Measurements from ENCODE around the gene C12orf57. TPM values are rescaled to one million over a fixed set of nuclear protein-coding genes. Genes with fewer than 3 reads are reported as not detected.
A peak's percentile ranks its signal among the peaks of the same experiment; 100 is the strongest.
"Not testable (repeated sequence)": the region's sequence is repeated elsewhere in the genome, so short reads cannot be mapped to it uniquely, and the experiment has no call there.

The C12orf57 gene
- total and polyA plus RNA-seq, 5 donors from 2014 or later, result 186 to 410 (median 329) TPM

DNA sequence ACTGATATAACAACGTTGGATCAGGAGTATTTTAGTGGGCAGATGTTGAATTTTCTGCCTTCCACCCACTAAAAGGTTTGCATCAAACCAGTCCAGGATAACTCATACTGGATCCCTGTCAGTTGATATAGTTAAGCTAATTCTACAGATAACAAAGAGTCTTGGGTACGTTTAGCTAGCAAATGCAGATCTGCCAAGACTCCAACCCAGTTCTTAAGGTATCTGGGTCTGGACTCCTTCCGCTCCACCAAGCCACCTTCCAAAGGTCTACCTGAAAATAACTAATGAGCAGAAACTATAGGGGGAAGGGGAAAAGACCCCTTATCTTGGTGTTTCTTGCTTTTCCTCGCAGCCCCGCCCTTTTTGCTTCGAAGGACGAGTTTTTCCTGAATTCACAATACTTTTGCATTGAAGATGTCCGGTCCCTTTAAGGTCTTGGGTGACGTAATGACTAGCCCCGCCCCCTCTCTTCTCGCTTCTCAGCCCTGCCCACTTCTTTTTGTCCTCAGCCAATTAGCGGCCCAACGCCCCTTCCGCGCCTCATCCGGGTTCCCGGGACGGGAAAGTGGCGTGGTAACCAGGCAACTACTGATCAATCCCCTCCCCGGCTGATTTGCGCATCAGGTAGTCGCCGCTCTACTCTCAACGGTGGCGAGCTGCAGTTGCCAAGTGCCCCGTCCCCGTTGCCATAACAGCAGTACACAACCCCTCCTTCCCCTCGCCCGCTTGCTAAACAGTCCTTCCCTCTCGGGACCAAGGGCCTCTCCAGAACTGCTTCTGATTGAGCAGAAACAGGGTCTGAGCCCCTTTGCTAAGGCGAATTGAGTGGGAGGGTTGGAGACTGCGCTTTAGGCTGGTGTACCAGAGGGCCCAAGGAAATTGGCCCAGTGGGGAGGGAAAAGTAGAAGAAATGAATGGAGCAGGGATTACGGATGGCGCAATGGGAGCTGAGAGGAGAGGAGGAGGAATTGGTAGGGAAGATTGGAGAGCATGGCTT lies 39.2 kb upstream of the C12orf57 start, which contains the start of gene LRRC23:
Gene LRRC23 (plus strand): TSS at position 543 of the 997 bp plus-strand sequence. CDS start 812 bp downstream, outside the sequence.
- no peak within 1 kb of the TSS for H3K27ac Mint-ChIP-seq
- Histone ChIP-seq H3K36me3 (ENCODE audit: control insufficient read depth, insufficient read depth, low read length) (no peaks in the 10 kb centered on the region), H3K27ac (ENCODE audit: insufficient read depth, low read length, poor library complexity, severe bottlenecking) (peak within 1 kb of the TSS; percentile 92), H3K4me1 (ENCODE audit: control insufficient read depth, insufficient read depth, low read length, poor library complexity, severe bottlenecking) (peaks cover 10% of the 10 kb centered on the region), H3K27me3 (ENCODE audit: control insufficient read depth, insufficient read depth, low read length) (no peaks in the 10 kb centered on the region), H3K9me3 (ENCODE audit: control insufficient read depth in 2 of 2, low read length in 2 of 2) (no peaks in the 10 kb centered on the region), H3K4me3 (ENCODE audit: low read depth, low read length) (peak within 1 kb of the TSS; percentile 81)
- peaks cover 0 to 5% (median 2%) of the 10 kb centered on the region in 4 donors for H3K4me1 Mint-ChIP-seq
- H3K36me3 Mint-ChIP-seq, result no peaks in the 10 kb centered on the region
- peak; percentile 98 for ATAC-seq (ENCODE audit: low read depth in 2 of 2)
- DNase-seq, result peak; percentile 97 to 99 (median 98)
- no peaks in the 10 kb centered on the region for H3K9me3 Mint-ChIP-seq
- H3K27me3 Mint-ChIP-seq, result no peaks in the 10 kb centered on the region
- peak within 1 kb of the TSS in 1 of 4 donors; percentile 17 for H3K4me3 Mint-ChIP-seq

DNA sequence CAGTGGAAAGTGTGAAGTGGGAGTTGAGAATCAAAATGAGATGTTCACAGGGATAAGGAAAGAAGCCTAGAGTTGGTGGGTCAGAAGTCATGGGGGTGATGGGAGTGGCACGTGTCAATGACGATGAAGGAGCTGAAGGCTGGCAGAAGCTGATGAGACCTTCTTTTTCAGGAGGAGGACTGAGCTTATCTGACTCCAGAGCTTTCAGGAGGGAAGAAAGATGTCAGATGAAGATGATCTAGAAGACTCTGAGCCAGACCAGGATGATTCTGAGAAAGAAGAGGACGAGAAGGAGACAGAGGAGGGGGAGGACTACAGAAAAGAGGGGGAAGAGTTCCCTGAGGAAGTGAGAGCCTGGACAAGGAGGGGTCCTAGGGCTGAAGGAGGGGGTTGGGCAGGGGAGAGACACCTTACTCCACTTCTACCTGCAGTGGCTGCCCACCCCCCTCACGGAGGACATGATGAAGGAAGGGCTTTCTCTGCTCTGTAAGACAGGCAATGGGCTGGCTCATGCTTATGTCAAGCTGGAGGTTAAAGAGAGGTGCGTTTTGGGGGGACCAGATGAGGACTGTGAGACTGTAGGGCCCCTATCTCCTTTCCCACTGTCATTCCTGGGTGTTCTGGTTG lies 38.3 kb upstream of the C12orf57 start:
- peak overlapping the region; percentile 92 for H3K27ac ChIP-seq (ENCODE audit: insufficient read depth, low read length, poor library complexity, severe bottlenecking)
- ATAC-seq (ENCODE audit: low read depth in 2 of 2) (no peak), DNase-seq (no peak)
- H3K27me3 Mint-ChIP-seq, result no peaks in the 10 kb centered on the region
- H3K27me3 ChIP-seq (ENCODE audit: control insufficient read depth, insufficient read depth, low read length), result no peaks in the 10 kb centered on the region
- no peaks in the 10 kb centered on the region for H3K36me3 ChIP-seq (ENCODE audit: control insufficient read depth, insufficient read depth, low read length)
- H3K4me3 Mint-ChIP-seq, result no peak overlapping the region
- peaks cover 0 to 2% (median under 1%) of the 10 kb centered on the region in 4 donors for H3K4me1 Mint-ChIP-seq
- no peaks in the 10 kb centered on the region for H3K36me3 Mint-ChIP-seq
- no peak overlapping the region for H3K27ac Mint-ChIP-seq
- peaks cover 10% of the 10 kb centered on the region for H3K4me1 ChIP-seq (ENCODE audit: control insufficient read depth, insufficient read depth, low read length, poor library complexity, severe bottlenecking)
- no peaks in the 10 kb centered on the region for H3K9me3 ChIP-seq (ENCODE audit: control insufficient read depth in 2 of 2, low read length in 2 of 2)
- H3K4me3 ChIP-seq (ENCODE audit: low read depth, low read length), result peak overlapping the region; percentile 81
- H3K9me3 Mint-ChIP-seq, result no peaks in the 10 kb centered on the region

DNA sequence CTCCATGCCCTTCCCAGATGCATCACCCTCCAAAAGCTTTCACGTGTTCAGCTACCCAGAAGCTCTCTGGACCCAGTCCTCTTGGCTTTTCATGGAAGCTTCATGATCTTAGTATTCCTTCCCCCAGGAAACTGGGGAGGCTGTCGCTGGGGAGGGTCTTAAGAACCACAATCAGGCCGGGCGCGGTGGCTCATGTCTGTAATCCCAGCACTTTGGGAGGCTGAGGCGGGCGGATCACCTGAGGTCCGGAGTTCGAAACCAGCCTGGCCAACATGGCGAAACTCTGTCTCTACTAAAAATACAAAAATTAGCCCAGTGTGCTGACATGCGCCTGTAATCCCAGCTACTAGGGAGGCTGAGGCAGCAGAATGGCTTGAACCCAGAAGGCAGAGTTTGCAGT lies 35.7 kb upstream of the C12orf57 start:
- peaks cover 10% of the 10 kb centered on the region for H3K4me1 ChIP-seq (ENCODE audit: control insufficient read depth, insufficient read depth, low read length, poor library complexity, severe bottlenecking)
- not testable (repeated sequence) for H3K4me1 Mint-ChIP-seq; H3K4me3 Mint-ChIP-seq; H3K9me3 ChIP-seq (ENCODE audit: control insufficient read depth in 2 of 2, low read length in 2 of 2); DNase-seq; H3K27me3 Mint-ChIP-seq; H3K27ac ChIP-seq (ENCODE audit: insufficient read depth, low read length, poor library complexity, severe bottlenecking); ATAC-seq (ENCODE audit: low read depth in 2 of 2); H3K9me3 Mint-ChIP-seq; H3K36me3 Mint-ChIP-seq; H3K27ac Mint-ChIP-seq; H3K4me3 ChIP-seq (ENCODE audit: low read depth, low read length); H3K27me3 ChIP-seq (ENCODE audit: control insufficient read depth, insufficient read depth, low read length); H3K36me3 ChIP-seq (ENCODE audit: control insufficient read depth, insufficient read depth, low read length)

DNA sequence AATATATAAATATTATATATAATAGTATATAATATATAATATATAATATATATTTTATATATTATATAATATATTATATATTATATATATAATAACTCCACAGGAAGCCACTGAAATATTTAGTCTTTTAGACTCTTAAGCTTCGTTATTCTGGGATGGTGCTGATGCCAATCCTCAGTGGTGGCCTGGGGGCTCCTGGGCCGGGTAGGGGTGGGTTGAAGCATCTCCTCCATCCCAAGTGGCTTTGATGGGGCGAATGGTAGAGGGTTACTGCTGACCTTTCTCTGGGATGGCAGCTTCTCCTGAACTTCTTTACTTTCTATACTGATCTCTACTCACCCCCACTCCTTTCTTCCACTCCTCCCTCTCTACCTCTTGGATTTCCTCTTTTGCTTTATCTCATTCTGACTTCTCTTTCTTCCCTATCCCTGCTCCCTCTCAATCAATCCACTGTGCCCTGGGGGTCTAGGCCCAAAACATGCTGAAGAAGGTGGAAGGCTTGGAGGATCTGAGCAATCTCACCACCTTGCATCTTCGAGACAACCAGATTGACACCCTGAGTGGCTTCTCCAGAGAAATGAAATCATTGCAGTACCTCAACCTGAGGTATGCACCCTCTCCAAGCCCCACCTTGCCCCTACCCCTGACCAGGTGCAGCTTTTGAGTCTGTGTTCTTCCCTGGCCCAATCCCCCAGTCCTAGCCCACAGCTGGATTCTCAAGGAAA lies 34.2 kb upstream of the C12orf57 start:
- H3K9me3 ChIP-seq (ENCODE audit: control insufficient read depth in 2 of 2, low read length in 2 of 2), result no peaks in the 10 kb centered on the region
- H3K4me3 Mint-ChIP-seq, result peak overlapping the region in 2 of 4 donors; percentile 62 to 63

DNA sequence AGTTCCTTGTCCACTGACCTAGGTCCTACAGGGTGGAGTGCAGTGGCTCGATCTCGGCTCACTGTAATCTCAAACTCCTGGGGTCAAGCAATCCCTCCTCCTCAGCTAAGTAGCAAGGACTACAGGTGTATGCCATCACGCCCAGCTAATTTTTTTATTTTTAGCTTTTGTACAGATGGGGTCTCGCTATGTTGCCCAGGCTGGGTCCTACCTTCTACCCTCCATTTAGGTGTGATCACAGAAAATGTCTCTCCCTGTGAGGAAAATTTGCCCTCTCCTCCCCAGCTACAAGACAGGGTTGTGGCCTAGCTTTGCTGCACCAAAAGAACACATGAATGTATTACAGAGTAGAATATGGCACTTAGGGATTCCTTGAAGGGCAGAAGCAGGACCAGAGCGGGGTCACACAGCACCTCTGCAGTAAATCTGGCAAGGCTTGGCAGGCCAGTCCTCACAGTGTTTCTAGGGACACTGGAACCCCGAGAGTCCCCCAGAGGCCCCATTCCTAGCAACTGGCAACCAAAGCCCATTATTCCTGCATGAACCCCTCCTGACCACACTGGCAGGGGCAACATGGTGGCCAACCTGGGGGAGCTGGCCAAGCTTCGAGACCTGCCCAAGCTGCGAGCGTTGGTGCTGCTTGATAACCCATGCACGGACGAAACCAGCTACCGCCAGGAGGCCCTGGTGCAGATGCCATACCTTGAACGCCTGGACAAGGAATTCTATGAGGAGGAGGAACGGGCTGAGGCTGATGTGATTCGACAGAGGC lies 31.5 kb upstream of the C12orf57 start:
- Histone ChIP-seq H3K27ac (ENCODE audit: insufficient read depth, low read length, poor library complexity, severe bottlenecking) (no peak overlapping the region), H3K4me1 (ENCODE audit: control insufficient read depth, insufficient read depth, low read length, poor library complexity, severe bottlenecking) (peaks cover 28% of the 10 kb centered on the region), H3K27me3 (ENCODE audit: control insufficient read depth, insufficient read depth, low read length) (no peaks in the 10 kb centered on the region), H3K4me3 (ENCODE audit: low read depth, low read length) (no peak overlapping the region), H3K9me3 (ENCODE audit: control insufficient read depth in 2 of 2, low read length in 2 of 2) (no peaks in the 10 kb centered on the region), H3K36me3 (ENCODE audit: control insufficient read depth, insufficient read depth, low read length) (peaks cover 11% of the 10 kb centered on the region)
- Mint-ChIP-seq H3K4me1 (peaks cover 0 to 40% (median 25%) of the 10 kb centered on the region in 4 donors), H3K4me3 (peak overlapping the region; percentile 38 to 89 (median 58)), H3K9me3 (no peaks in the 10 kb centered on the region), H3K36me3 (peaks cover 3% of the 10 kb centered on the region), H3K27me3 (no peaks in the 10 kb centered on the region), H3K27ac (peak overlapping the region in 2 of 3 donors; percentile 91)
- ATAC-seq (ENCODE audit: low read depth in 2 of 2) (no peak), DNase-seq (no peak)

More for the DNA sequence above, 34.2 kb upstream of the C12orf57 start:
- DNase-seq, result no peak
- Histone ChIP-seq H3K36me3 (ENCODE audit: control insufficient read depth, insufficient read depth, low read length) (no peaks in the 10 kb centered on the region), H3K4me1 (ENCODE audit: control insufficient read depth, insufficient read depth, low read length, poor library complexity, severe bottlenecking) (peaks cover 20% of the 10 kb centered on the region), H3K4me3 (ENCODE audit: low read depth, low read length) (no peak overlapping the region), H3K27ac (ENCODE audit: insufficient read depth, low read length, poor library complexity, severe bottlenecking) (no peak overlapping the region), H3K27me3 (ENCODE audit: control insufficient read depth, insufficient read depth, low read length) (no peaks in the 10 kb centered on the region)
- Mint-ChIP-seq H3K4me1 (peaks cover 0 to 15% (median 11%) of the 10 kb centered on the region in 4 donors), H3K36me3 (no peaks in the 10 kb centered on the region), H3K27ac (no peak overlapping the region), H3K9me3 (no peaks in the 10 kb centered on the region), H3K27me3 (no peaks in the 10 kb centered on the region)
- ATAC-seq (ENCODE audit: low read depth in 2 of 2), result no peak

DNA sequence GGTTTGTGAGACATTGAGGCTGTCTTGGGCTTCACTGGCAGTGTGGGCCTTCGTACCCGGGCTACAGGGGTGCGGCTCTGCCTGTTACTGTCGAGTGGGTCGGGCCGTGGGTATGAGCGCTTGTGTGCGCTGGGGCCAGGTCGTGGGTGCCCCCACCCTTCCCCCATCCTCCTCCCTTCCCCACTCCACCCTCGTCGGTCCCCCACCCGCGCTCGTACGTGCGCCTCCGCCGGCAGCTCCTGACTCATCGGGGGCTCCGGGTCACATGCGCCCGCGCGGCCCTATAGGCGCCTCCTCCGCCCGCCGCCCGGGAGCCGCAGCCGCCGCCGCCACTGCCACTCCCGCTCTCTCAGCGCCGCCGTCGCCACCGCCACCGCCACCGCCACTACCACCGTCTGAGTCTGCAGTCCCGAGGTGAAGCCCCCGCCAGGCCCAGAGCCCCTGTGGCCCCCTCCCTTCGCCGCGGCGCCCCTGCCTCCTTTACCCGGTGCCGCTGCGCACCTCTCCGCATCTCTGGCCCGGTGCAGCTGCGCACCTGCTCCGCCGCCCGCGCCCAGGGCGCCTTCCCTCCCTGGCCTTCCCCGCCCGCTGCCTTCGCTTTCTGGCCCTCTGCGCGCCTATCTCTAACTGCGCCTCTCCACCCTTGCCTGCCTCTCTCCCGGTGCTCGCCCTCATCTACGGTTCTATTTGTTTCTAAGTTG lies 29.4 kb upstream of the C12orf57 start, which contains the start of gene ENO2:
Gene ENO2 (plus strand): TSS at position 335 of the 701 bp plus-strand sequence. CDS start 1,253 bp downstream, outside the sequence.
- Histone ChIP-seq H3K4me3 (ENCODE audit: low read depth, low read length) (peak within 1 kb of the TSS; percentile 68), H3K27me3 (ENCODE audit: control insufficient read depth, insufficient read depth, low read length) (no peaks in the 10 kb centered on the region), H3K9me3 (ENCODE audit: control insufficient read depth in 2 of 2, low read length in 2 of 2) (no peaks in the 10 kb centered on the region), H3K36me3 (ENCODE audit: control insufficient read depth, insufficient read depth, low read length) (peaks cover 19% of the 10 kb centered on the region), H3K4me1 (ENCODE audit: control insufficient read depth, insufficient read depth, low read length, poor library complexity, severe bottlenecking) (peaks cover 28% of the 10 kb centered on the region), H3K27ac (ENCODE audit: insufficient read depth, low read length, poor library complexity, severe bottlenecking) (peak within 1 kb of the TSS; percentile 81)
- peaks cover 0 to 43% (median 27%) of the 10 kb centered on the region in 4 donors for H3K4me1 Mint-ChIP-seq
- DNase-seq (peak; percentile 81 to 87 (median 84)), ATAC-seq (ENCODE audit: low read depth in 2 of 2) (peak; percentile 94 to 97)
- peak within 1 kb of the TSS; percentile 86 to 97 (median 96) for H3K27ac Mint-ChIP-seq
- peak within 1 kb of the TSS; percentile 89 to 99 (median 94) for H3K4me3 Mint-ChIP-seq
- H3K36me3 Mint-ChIP-seq, result peaks cover 13% of the 10 kb centered on the region
- no peaks in the 10 kb centered on the region for H3K27me3 Mint-ChIP-seq
- H3K9me3 Mint-ChIP-seq, result no peaks in the 10 kb centered on the region
